ENCODE measurements around the gene WDR46. TPM values are rescaled to one million over a fixed set of nuclear protein-coding genes. Genes with fewer than 3 reads are reported as not detected.

WDR46 gene, protein sequence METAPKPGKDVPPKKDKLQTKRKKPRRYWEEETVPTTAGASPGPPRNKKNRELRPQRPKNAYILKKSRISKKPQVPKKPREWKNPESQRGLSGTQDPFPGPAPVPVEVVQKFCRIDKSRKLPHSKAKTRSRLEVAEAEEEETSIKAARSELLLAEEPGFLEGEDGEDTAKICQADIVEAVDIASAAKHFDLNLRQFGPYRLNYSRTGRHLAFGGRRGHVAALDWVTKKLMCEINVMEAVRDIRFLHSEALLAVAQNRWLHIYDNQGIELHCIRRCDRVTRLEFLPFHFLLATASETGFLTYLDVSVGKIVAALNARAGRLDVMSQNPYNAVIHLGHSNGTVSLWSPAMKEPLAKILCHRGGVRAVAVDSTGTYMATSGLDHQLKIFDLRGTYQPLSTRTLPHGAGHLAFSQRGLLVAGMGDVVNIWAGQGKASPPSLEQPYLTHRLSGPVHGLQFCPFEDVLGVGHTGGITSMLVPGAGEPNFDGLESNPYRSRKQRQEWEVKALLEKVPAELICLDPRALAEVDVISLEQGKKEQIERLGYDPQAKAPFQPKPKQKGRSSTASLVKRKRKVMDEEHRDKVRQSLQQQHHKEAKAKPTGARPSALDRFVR
- total RNA-seq = 10 to 100 TPM; 64.0 to 72.2 TPM

DNA sequence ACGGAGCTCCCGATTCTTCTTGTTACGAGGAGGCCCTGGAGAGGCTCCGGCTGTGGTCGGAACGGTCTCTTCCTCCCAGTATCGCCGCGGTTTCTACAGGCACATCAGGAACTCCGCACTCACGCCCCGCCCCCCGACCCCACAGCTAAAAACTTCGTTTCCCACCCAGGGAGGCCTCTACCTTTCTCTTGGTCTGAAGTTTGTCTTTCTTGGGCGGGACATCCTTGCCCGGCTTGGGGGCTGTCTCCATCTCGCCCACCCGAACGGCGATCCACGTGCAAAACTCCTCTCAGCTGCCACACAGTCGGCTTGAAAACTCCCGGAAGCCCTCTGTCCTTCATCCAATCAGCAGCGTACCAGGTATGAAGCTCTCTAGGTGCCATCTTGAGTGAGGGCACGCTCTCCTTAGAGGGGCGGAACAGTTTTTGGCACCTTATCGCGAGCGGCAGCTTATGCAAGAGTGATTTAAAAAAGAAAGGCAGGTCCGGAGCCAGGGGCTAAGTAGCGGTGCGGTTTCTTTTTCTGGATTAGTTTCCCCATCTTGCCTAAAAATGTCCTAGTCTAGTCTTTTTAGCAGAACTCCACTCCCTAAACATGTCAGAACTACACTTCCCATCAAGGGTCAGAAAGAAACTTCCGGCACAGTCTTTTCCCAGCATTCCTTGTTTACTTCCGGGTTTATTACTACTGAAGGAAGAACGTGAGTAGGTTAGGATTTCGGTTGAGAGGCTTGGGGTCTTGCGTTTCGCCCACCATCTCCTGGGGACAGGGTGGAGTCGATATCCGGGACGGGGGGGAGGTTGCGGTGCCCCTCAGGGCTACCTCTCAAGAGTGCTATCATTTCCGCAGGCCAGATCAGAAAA is at the start of gene WDR46, which contains the start of gene PFDN6:
Gene WDR46 (minus strand): TSS at position 319 of the 863 bp plus-strand sequence. CDS start 69 bp downstream, at position 250.
Gene PFDN6 (plus strand): TSS at position 681 of the 863 bp plus-strand sequence. CDS start 256 bp downstream, outside the sequence.
- ATAC-seq (peak; percentile 98), DNase-seq (peak; percentile 91)
- Mint-ChIP-seq H3K27ac (peak within 1 kb of the TSS; percentile 89), H3K4me1 (ENCODE audit: low read depth) (peaks cover 33% of the 10 kb centered on the region), H3K9me3 (no peaks in the 10 kb centered on the region), H3K4me3 (peak within 1 kb of the TSS; percentile 89), H3K36me3 (ENCODE audit: low read depth) (peaks cover 50% of the 10 kb centered on the region), H3K27me3 (no peaks in the 10 kb centered on the region)
- ChIA-PET POLR2A (interaction anchor here (0.6 to 13.9 kb wide), 13 partner anchors 10 to 142 kb away, joined by 3 to 261 read pairs (median 5); partner anchors contain the start of genes B3GALT4, HSD17B8, RGL2 and RPS18), CTCF (interaction anchor here (0.7 to 4.6 kb wide), 9 partner anchors 10 to 137 kb away, joined by 3 to 35 read pairs (median 4); partner anchors contain the start of genes B3GALT4, CUTA, RGL2 and RPS18)
- intact Hi-C loops (cut with micrococcal nuclease) = no loop called here
- TF ChIP-seq, protein P1, sequence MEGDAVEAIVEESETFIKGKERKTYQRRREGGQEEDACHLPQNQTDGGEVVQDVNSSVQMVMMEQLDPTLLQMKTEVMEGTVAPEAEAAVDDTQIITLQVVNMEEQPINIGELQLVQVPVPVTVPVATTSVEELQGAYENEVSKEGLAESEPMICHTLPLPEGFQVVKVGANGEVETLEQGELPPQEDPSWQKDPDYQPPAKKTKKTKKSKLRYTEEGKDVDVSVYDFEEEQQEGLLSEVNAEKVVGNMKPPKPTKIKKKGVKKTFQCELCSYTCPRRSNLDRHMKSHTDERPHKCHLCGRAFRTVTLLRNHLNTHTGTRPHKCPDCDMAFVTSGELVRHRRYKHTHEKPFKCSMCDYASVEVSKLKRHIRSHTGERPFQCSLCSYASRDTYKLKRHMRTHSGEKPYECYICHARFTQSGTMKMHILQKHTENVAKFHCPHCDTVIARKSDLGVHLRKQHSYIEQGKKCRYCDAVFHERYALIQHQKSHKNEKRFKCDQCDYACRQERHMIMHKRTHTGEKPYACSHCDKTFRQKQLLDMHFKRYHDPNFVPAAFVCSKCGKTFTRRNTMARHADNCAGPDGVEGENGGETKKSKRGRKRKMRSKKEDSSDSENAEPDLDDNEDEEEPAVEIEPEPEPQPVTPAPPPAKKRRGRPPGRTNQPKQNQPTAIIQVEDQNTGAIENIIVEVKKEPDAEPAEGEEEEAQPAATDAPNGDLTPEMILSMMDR (IDR thresholded peaks at IDR 0.05) = no peak

DNA sequence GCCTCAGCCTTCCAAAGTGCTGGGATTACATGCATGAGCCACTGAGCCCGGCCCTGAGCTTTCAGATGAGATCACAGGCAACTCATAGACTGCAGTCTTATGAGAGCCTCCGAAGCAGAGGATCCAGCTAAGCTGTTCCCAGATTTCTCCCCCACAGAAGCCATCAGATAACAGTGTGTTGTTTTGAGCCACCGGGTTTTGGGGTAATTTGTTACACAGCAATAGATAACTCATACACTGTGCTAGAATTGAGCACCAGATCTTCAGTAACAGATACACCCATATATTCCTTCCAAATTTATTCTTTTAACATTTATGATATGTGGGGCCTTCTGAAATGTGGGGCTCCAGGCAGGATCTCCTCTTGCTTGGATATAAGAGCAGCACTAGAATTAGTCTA is 47.5 kb upstream of the WDR46 start:
- TF ChIP-seq, protein P1 (IDR thresholded peaks at IDR 0.05) = no peak
- ChIA-PET CTCF (interaction anchor here (1.0 to 1.9 kb wide), 3 partner anchors 9 to 78 kb away, joined by 3 to 8 read pairs (median 3); no protein-coding TSS in a partner anchor), POLR2A (no interaction called here)
- no peak overlapping the region for H3K4me3 Mint-ChIP-seq
- H3K27ac Mint-ChIP-seq = no peak overlapping the region
- peaks cover 15% of the 10 kb centered on the region for H3K4me1 Mint-ChIP-seq (ENCODE audit: low read depth)
- no peak for ATAC-seq
- H3K9me3 Mint-ChIP-seq = no peaks in the 10 kb centered on the region
- no peak for DNase-seq
- no peaks in the 10 kb centered on the region for H3K27me3 Mint-ChIP-seq
- no peaks in the 10 kb centered on the region for H3K36me3 Mint-ChIP-seq (ENCODE audit: low read depth)
- intact Hi-C loops (cut with micrococcal nuclease) = no loop called here

DNA sequence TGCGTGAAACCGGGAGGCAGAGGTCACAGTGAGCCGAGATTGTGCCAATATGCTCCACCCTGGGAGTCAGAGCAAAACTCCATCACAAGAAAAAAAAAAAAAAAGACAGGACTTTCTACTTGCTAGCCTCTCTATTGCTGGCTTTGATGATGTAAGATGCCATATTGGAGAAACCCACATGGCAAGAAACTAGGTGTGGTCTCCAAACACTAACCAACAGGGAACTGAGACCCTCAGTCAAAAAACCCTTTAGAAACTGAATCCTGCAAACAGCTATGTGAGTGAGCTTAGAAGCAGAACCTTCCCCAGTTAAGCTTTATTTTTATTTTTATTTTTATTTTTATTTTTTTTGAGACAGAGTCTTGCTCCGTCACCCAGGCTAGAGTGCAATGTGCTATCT is 46.9 kb upstream of the WDR46 start:
- ChIA-PET CTCF (interaction anchor here (1.0 to 1.9 kb wide), 3 partner anchors 9 to 79 kb away, joined by 3 to 8 read pairs (median 3); no protein-coding TSS in a partner anchor), POLR2A (no interaction called here)
- TF ChIP-seq, protein P1 (IDR thresholded peaks at IDR 0.05) = no peak
- Mint-ChIP-seq H3K4me1 (ENCODE audit: low read depth) (peaks cover 15% of the 10 kb centered on the region), H3K27me3 (no peaks in the 10 kb centered on the region), H3K27ac (no peak overlapping the region), H3K36me3 (ENCODE audit: low read depth) (no peaks in the 10 kb centered on the region), H3K4me3 (no peak overlapping the region), H3K9me3 (no peaks in the 10 kb centered on the region)
- intact Hi-C loops (cut with micrococcal nuclease) = no loop called here
- DNase-seq (no peak), ATAC-seq (no peak)

DNA sequence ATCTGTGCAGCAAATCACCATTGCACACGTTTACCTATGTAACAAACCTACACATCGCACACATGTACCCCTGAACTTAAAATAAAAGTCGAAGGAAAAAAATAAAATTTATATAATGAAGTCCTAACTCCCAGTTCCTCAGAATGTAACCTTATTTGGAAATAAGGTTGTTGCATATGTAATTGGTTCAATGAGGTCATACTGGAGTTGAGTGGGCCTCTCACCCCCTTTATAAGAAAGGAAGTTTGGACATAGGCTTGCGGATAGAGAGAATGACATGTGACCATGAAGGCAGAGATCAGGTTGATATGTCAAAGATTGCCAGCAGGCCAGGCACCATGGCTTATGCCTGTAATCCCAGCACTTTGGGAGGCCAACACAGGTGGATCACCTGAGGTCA is 44.6 kb upstream of the WDR46 start:
- intact Hi-C loops (cut with micrococcal nuclease) = no loop called here
- Mint-ChIP-seq H3K36me3 (ENCODE audit: low read depth) (no peaks in the 10 kb centered on the region), H3K27me3 (no peaks in the 10 kb centered on the region), H3K4me1 (ENCODE audit: low read depth) (peaks cover 15% of the 10 kb centered on the region), H3K27ac (no peak overlapping the region), H3K4me3 (no peak overlapping the region), H3K9me3 (no peaks in the 10 kb centered on the region)
- POLR2A ChIA-PET = interaction anchor here (1.0 kb wide), 1 partner anchor 21 kb away, joined by 3 read pairs; no protein-coding TSS in a partner anchor
- TF ChIP-seq, protein P1 (IDR thresholded peaks at IDR 0.05) = no peak
- CTCF ChIA-PET = interaction anchor here (1.5 to 3.3 kb wide), 2 partner anchors 8 to 11 kb away, joined by 4 to 14 read pairs; no protein-coding TSS in a partner anchor
- ATAC-seq (no peak), DNase-seq (no peak)

Data from activated CD8-positive, alpha-beta T cell treated with anti-CD3 and anti-CD28 coated beads for 36 hours (primary cell).